ENCODE results near the gene PCA3.
"Not testable (repeated sequence)": the region's sequence is repeated elsewhere in the genome, so short reads cannot be mapped to it uniquely, and the experiment has no call there.

Gene PCA3

GRCh38 chr9:76733096-76733495, 31.1 kb upstream of the PCA3 start:
- TF ChIP-seq CTCF (IDR thresholded peaks at IDR 0.05; ENCODE audit: extremely low read depth, insufficient read depth, missing control alignments), result no peak
- in situ Hi-C loops (cut with MboI; ENCODE audit: low pct_unique_long_range_greater_than_20kb, low sequenced_read_pairs, unreplicated experiment), result no loop called here

GRCh38 chr9:76734716-76735115, 29.5 kb upstream of the PCA3 start:
- in situ Hi-C loops (cut with MboI; ENCODE audit: low pct_unique_long_range_greater_than_20kb, low sequenced_read_pairs, unreplicated experiment), result no loop called here
- no peak for DNase-seq (ENCODE audit: low spot score)
- TF ChIP-seq CTCF (IDR thresholded peaks at IDR 0.05; ENCODE audit: extremely low read depth, insufficient read depth, missing control alignments), result no peak

More at GRCh38 chr9:76733096-76733495, 31.1 kb upstream of the PCA3 start:
- DNase-seq (ENCODE audit: low spot score), result no peak

GRCh38 chr9:76737154-76737902, 26.9 kb upstream of the PCA3 start:
- TF ChIP-seq CTCF (IDR thresholded peaks at IDR 0.05; ENCODE audit: extremely low read depth, insufficient read depth, missing control alignments), result no peak
- in situ Hi-C loops (cut with MboI; ENCODE audit: low pct_unique_long_range_greater_than_20kb, low sequenced_read_pairs, unreplicated experiment), result no loop called here
- no peak for DNase-seq (ENCODE audit: low spot score)

- in situ Hi-C loops (cut with MboI; ENCODE audit: low pct_unique_long_range_greater_than_20kb, low sequenced_read_pairs, unreplicated experiment), result no loop called here
- no peak for DNase-seq (ENCODE audit: low spot score)
- TF ChIP-seq CTCF (IDR thresholded peaks at IDR 0.05; ENCODE audit: extremely low read depth, insufficient read depth, missing control alignments), result no peak
Observed at GRCh38 chr9:76738402-76738801, 25.8 kb upstream of the PCA3 start.

GRCh38 chr9:76741524-76741923, 22.7 kb upstream of the PCA3 start:
- no peak for TF ChIP-seq CTCF (IDR thresholded peaks at IDR 0.05; ENCODE audit: extremely low read depth, insufficient read depth, missing control alignments)
- in situ Hi-C loops (cut with MboI; ENCODE audit: low pct_unique_long_range_greater_than_20kb, low sequenced_read_pairs, unreplicated experiment), result no loop called here
- DNase-seq (ENCODE audit: low spot score), result no peak

- DNase-seq (ENCODE audit: low spot score); in situ Hi-C loops (cut with MboI; ENCODE audit: low pct_unique_long_range_greater_than_20kb, low sequenced_read_pairs, unreplicated experiment): not testable (repeated sequence)
Observed at GRCh38 chr9:76742890-76743289, 21.3 kb upstream of the PCA3 start.

- DNase-seq (ENCODE audit: low spot score), result no peak
- in situ Hi-C loops (cut with MboI; ENCODE audit: low pct_unique_long_range_greater_than_20kb, low sequenced_read_pairs, unreplicated experiment), result no loop called here
- no peak for TF ChIP-seq CTCF (IDR thresholded peaks at IDR 0.05; ENCODE audit: extremely low read depth, insufficient read depth, missing control alignments)
Observed at GRCh38 chr9:76743931-76744330, 20.3 kb upstream of the PCA3 start.
